ENCODE results near the gene EIF3B. TPM values are rescaled to one million over a fixed set of nuclear protein-coding genes. Genes with fewer than 3 reads are reported as not detected.

The EIF3B gene
- total and polyA plus RNA-seq, 2 of the 4 experiments (the other 2 are of a cell fraction): 105 to 201 TPM

GRCh38 chr7:2409745-2410414 is 55.3 kb downstream of the EIF3B start:
- no TSS peak for BruUV-seq (replicated peaks)
- H3K14ac ChIP-seq (replicated peaks; ENCODE audit: low read depth, low read length): no peak overlapping the region
- peaks cover 8% of the 10 kb centered on the region; the same call in 1 of the 2 replicates for H3K9me1 ChIP-seq (ENCODE audit: insufficient read depth, low read length)
- TF ChIP-seq CTCF (conservative IDR thresholded peaks at IDR 0.05; ENCODE audit: low read depth, low read length) (no peak), MAZ (IDR thresholded peaks at IDR 0.05; ENCODE audit: borderline replicate concordance, low read depth, low read length) (no peak), MXI1 (IDR thresholded peaks at IDR 0.05; ENCODE audit: borderline replicate concordance, low read depth, low read length) (no peak), SMC3 (IDR thresholded peaks at IDR 0.05; ENCODE audit: low read depth, low read length) (no peak), USF2 (IDR thresholded peaks at IDR 0.05; ENCODE audit: low read depth, low read length) (no peak), ELK1 (IDR thresholded peaks at IDR 0.05; ENCODE audit: borderline replicate concordance, low read depth, low read length) (no peak), RAD21 (IDR thresholded peaks at IDR 0.05; ENCODE audit: low read length) (no peak), FOS (IDR thresholded peaks at IDR 0.05; ENCODE audit: low read depth, low read length) (no peak), NFE2L2 (IDR thresholded peaks at IDR 0.05; ENCODE audit: low read depth, low read length) (no peak)
- no peak overlapping the region for H4K91ac ChIP-seq (ENCODE audit: insufficient read depth, low read depth, low read length)
- no peak overlapping the region for H3K9ac ChIP-seq (ENCODE audit: low read depth, low read length)
- ChIA-PET CTCF (no interaction called here), POLR2A (ENCODE audit: unreplicated experiment) (no interaction called here)
- WGBS, 2 experiments (ENCODE audit: extremely low coverage in 2 of 2, insufficient read length in 1 of 2): 60% methylated on average over 1 of the region's 15 CpGs; no CpG with 5 or more reads in 1 of the 2 experiments
- no peak overlapping the region for H4K8ac ChIP-seq (ENCODE audit: low read depth in 2 of 2, low read length in 2 of 2)
- H3K27me3 ChIP-seq (ENCODE audit: control insufficient read depth, insufficient read depth, low read length): no peaks in the 10 kb centered on the region
- no peak overlapping the region for H2BK15ac ChIP-seq (ENCODE audit: low read depth, low read length)
- no peak overlapping the region for H2BK120ac ChIP-seq (ENCODE audit: low read depth, low read length)
- no peak overlapping the region for H2BK20ac ChIP-seq (ENCODE audit: low read depth, low read length)
- H2AK9ac ChIP-seq (replicated peaks; ENCODE audit: low read depth, low read length, poor library complexity): no peak overlapping the region
- H3K4me3 ChIP-seq (ENCODE audit: insufficient read depth, low read depth, low read length): no peak overlapping the region
- intact Hi-C loops (cut with micrococcal nuclease): loop anchor here (10.0 kb wide), 1 partner anchor 45 kb away; no protein-coding TSS in a partner anchor
- no peak overlapping the region for H3K4ac ChIP-seq (ENCODE audit: low read depth, low read length)
- H2AFZ ChIP-seq (replicated peaks; ENCODE audit: low read length, poor library complexity): no peak overlapping the region
- H3K9me3 ChIP-seq (ENCODE audit: control insufficient read depth, insufficient read depth, low read length): no peaks in the 10 kb centered on the region
- H3K23ac ChIP-seq (ENCODE audit: low read depth, low read length): no peak overlapping the region
- dilution Hi-C loops (cut with HindIII; ENCODE audit: low sequenced_read_pairs, unreplicated experiment): no loop called here
- peaks cover 12% of the 10 kb centered on the region for H3K4me1 ChIP-seq (ENCODE audit: control insufficient read depth, insufficient read depth, low read length)
- no peak overlapping the region for H4K5ac ChIP-seq (ENCODE audit: low read depth, low read length)
- peaks cover 20 to 55% of the 10 kb centered on the region in 2 experiments for H3K79me1 ChIP-seq (ENCODE audit: low read depth in 1 of 2, low read length in 2 of 2)
- no peak overlapping the region for H2AK5ac ChIP-seq (ENCODE audit: low read depth, low read length)
- H3K36me3 ChIP-seq (ENCODE audit: control insufficient read depth, insufficient read depth, low read length): no peaks in the 10 kb centered on the region
- H4K20me1 ChIP-seq (ENCODE audit: insufficient read depth, low read length): peaks cover 37% of the 10 kb centered on the region
- in situ Hi-C loops (cut with MboI; ENCODE audit: low sequenced_read_pairs): no loop called here
- H3K18ac ChIP-seq (ENCODE audit: low read depth, low read length): no peak overlapping the region
- H2BK5ac ChIP-seq (ENCODE audit: low read depth, low read length, poor library complexity, severe bottlenecking): no peak overlapping the region
- H3K27ac ChIP-seq (ENCODE audit: insufficient read depth, low read length): no peak overlapping the region
- H3K56ac ChIP-seq (ENCODE audit: extremely low read depth, insufficient read depth, low read length): no peak overlapping the region
- ATAC-seq (ENCODE audit: low read depth) (no peak), DNase-seq (no peak)
- no peak overlapping the region for H3K4me2 ChIP-seq (ENCODE audit: low read depth, low read length)
